ENCODE results near the gene EIF2S3. TPM values are rescaled to one million over a fixed set of nuclear protein-coding genes. Genes with fewer than 3 reads are reported as not detected.

EIF2S3 gene
- total and polyA plus RNA-seq, 2 of the 8 experiments (the other 6 are each of a cell fraction or from before 2014, with no cell fraction given) = 65.5 to 259 TPM

- no peak for TF ChIP-seq RXRA (IDR thresholded peaks at IDR 0.05; ENCODE audit: insufficient read depth, low read depth, low read length)
- TF ChIP-seq SP2 (IDR thresholded peaks at IDR 0.05; ENCODE audit: low read length) = no peak
- TF ChIP-seq CBX8 (IDR thresholded peaks at IDR 0.05; ENCODE audit: borderline replicate concordance, low read depth, low read length) = no peak
- TF ChIP-seq, protein P1, sequence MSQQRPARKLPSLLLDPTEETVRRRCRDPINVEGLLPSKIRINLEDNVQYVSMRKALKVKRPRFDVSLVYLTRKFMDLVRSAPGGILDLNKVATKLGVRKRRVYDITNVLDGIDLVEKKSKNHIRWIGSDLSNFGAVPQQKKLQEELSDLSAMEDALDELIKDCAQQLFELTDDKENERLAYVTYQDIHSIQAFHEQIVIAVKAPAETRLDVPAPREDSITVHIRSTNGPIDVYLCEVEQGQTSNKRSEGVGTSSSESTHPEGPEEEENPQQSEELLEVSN (IDR thresholded peaks at IDR 0.05) = no peak
- no peak for TF ChIP-seq JUND (IDR thresholded peaks at IDR 0.05; ENCODE audit: low read length)
- TF ChIP-seq ZNF274 (IDR thresholded peaks at IDR 0.05; ENCODE audit: borderline replicate concordance, extremely low read depth, low read length) = no peak
- TF ChIP-seq GABPA (IDR thresholded peaks at IDR 0.05; ENCODE audit: borderline replicate concordance, insufficient read depth, low read length) = no peak
- TF ChIP-seq CHD2 (IDR thresholded peaks at IDR 0.05; ENCODE audit: low read length) = no peak
- TF ChIP-seq, protein P2, sequence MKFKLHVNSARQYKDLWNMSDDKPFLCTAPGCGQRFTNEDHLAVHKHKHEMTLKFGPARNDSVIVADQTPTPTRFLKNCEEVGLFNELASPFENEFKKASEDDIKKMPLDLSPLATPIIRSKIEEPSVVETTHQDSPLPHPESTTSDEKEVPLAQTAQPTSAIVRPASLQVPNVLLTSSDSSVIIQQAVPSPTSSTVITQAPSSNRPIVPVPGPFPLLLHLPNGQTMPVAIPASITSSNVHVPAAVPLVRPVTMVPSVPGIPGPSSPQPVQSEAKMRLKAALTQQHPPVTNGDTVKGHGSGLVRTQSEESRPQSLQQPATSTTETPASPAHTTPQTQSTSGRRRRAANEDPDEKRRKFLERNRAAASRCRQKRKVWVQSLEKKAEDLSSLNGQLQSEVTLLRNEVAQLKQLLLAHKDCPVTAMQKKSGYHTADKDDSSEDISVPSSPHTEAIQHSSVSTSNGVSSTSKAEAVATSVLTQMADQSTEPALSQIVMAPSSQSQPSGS (IDR thresholded peaks at IDR 0.05; ENCODE audit: low read length) = no peak
- TF ChIP-seq GTF2F1 (IDR thresholded peaks at IDR 0.05; ENCODE audit: borderline replicate concordance, low read depth, low read length) = no peak
- TF ChIP-seq NRF1 (IDR thresholded peaks at IDR 0.05; ENCODE audit: low read depth, low read length) = no peak
- TF ChIP-seq POLR2AphosphoS5 (IDR thresholded peaks at IDR 0.05; ENCODE audit: low read depth, low read length) = peak; percentile 69
- no peak for TF ChIP-seq CBX5 (IDR thresholded peaks at IDR 0.05; ENCODE audit: low read depth, low read length)
- no peak for TF ChIP-seq EGR1 (IDR thresholded peaks at IDR 0.05; ENCODE audit: borderline replicate concordance, low read depth, low read length)
- TF ChIP-seq SAP30 (IDR thresholded peaks at IDR 0.05; ENCODE audit: insufficient read depth, insufficient replicate concordance, low read length) = no peak
- no peak for TF ChIP-seq RFX5 (IDR thresholded peaks at IDR 0.05; ENCODE audit: borderline replicate concordance, low read depth, low read length)
- no peak for TF ChIP-seq BCL11A (IDR thresholded peaks at IDR 0.05; ENCODE audit: low read depth in 2 of 2, low read length in 2 of 2)
- TF ChIP-seq MAFK (IDR thresholded peaks at IDR 0.05; ENCODE audit: low read depth, low read length) = no peak
- peak; percentile 48 for TF ChIP-seq PHF8 (conservative IDR thresholded peaks at IDR 0.05; ENCODE audit: low read depth, low read length)
- no peak for TF ChIP-seq TEAD4 (IDR thresholded peaks at IDR 0.05; ENCODE audit: low read depth, low read length)
- no peak for TF ChIP-seq SIX5 (IDR thresholded peaks at IDR 0.05; ENCODE audit: low read depth, low read length)
- no peak for TF ChIP-seq SP1 (IDR thresholded peaks at IDR 0.05; ENCODE audit: low read depth, low read length)
- TF ChIP-seq SIRT6 (IDR thresholded peaks at IDR 0.05; ENCODE audit: low read length) = no peak
Observed at GRCh38 chrX:24024819-24025740, 29.7 kb upstream of the EIF2S3 start (continued).

Measured in H1 (cell line).